ENCODE measurements around the gene TIMP2. TPM values are rescaled to one million over a fixed set of nuclear protein-coding genes. Genes with fewer than 3 reads are reported as not detected.
"Not testable (repeated sequence)": the region's sequence is repeated elsewhere in the genome, so short reads cannot be mapped to it uniquely, and the experiment has no call there.

The TIMP2 gene
- total RNA-seq, 2 experiments from 2014 or later: 6.2 to 7.0 TPM

- Mint-ChIP-seq H3K4me3 (no peak overlapping the region), H3K9me3 (no peaks in the 10 kb centered on the region), H3K27me3 (peaks cover 6% of the 10 kb centered on the region), H3K27ac (no peak overlapping the region), H3K36me3 (ENCODE audit: low read depth) (no peaks in the 10 kb centered on the region), H3K4me1 (ENCODE audit: low read depth) (peaks cover 9% of the 10 kb centered on the region)
- no peaks in the 10 kb centered on the region for H3K27me3 ChIP-seq (ENCODE audit: control insufficient read depth in 1 of 2, insufficient read depth in 2 of 2, low read length in 2 of 2)
- ChIA-PET POLR2A (no interaction called here), CTCF (no interaction called here)
- no peak for TF ChIP-seq CTCF (IDR thresholded peaks at IDR 0.05)
- no peak overlapping the region for H3K4me3 ChIP-seq (ENCODE audit: low read length)
- H3K9me3 ChIP-seq (ENCODE audit: control insufficient read depth in 1 of 2, insufficient read depth in 1 of 2, low read length in 2 of 2): no peaks in the 10 kb centered on the region
- H3K4me1 ChIP-seq (ENCODE audit: insufficient read depth, low read length): no peaks in the 10 kb centered on the region
- ATAC-seq (ENCODE audit: poor library complexity): no peak
- H3K36me3 ChIP-seq (ENCODE audit: insufficient read depth, low read length): no peaks in the 10 kb centered on the region
- no peak overlapping the region for H3K27ac ChIP-seq (ENCODE audit: low read depth in 1 of 2, low read length in 2 of 2)
- no peak for DNase-seq
- intact Hi-C loops (cut with DNase I, micrococcal nuclease): no loop called here
These were observed 52.7 kb downstream of the TIMP2 start for GRCh38 chr17:78872486-78872885.

GRCh38 chr17:78870621-78871020 lies 54.6 kb downstream of the TIMP2 start:
- Histone ChIP-seq H3K9me3 (ENCODE audit: control insufficient read depth in 1 of 2, insufficient read depth in 1 of 2, low read length in 2 of 2) (no peaks in the 10 kb centered on the region), H3K36me3 (ENCODE audit: insufficient read depth, low read length) (no peaks in the 10 kb centered on the region), H3K4me3 (ENCODE audit: low read length) (no peak overlapping the region), H3K4me1 (ENCODE audit: insufficient read depth, low read length) (peaks cover 7% of the 10 kb centered on the region), H3K27ac (ENCODE audit: low read depth in 1 of 2, low read length in 2 of 2) (no peak overlapping the region), H3K27me3 (ENCODE audit: control insufficient read depth in 1 of 2, insufficient read depth in 2 of 2, low read length in 2 of 2) (no peaks in the 10 kb centered on the region)
- Mint-ChIP-seq H3K36me3 (ENCODE audit: low read depth) (no peaks in the 10 kb centered on the region), H3K4me1 (ENCODE audit: low read depth) (no peaks in the 10 kb centered on the region), H3K27ac (no peak overlapping the region), H3K4me3 (no peak overlapping the region), H3K9me3 (no peaks in the 10 kb centered on the region), H3K27me3 (no peaks in the 10 kb centered on the region)
- ChIA-PET POLR2A (no interaction called here), CTCF (no interaction called here)
- intact Hi-C loops (cut with DNase I, micrococcal nuclease): no loop called here
- no peak for TF ChIP-seq CTCF (IDR thresholded peaks at IDR 0.05)
- DNase-seq (no peak), ATAC-seq (ENCODE audit: poor library complexity) (no peak)

GRCh38 chr17:78868391-78868790 lies 56.8 kb downstream of the TIMP2 start:
- ChIA-PET POLR2A (no interaction called here), CTCF (no interaction called here)
- peaks cover 8% of the 10 kb centered on the region for H3K4me1 ChIP-seq (ENCODE audit: insufficient read depth, low read length)
- Mint-ChIP-seq H3K4me1 (ENCODE audit: low read depth) (no peaks in the 10 kb centered on the region), H3K4me3 (no peak overlapping the region), H3K9me3 (no peaks in the 10 kb centered on the region), H3K27ac (no peak overlapping the region), H3K27me3 (no peaks in the 10 kb centered on the region), H3K36me3 (ENCODE audit: low read depth) (no peaks in the 10 kb centered on the region)
- DNase-seq (no peak), ATAC-seq (ENCODE audit: poor library complexity) (no peak)
- no peak for TF ChIP-seq CTCF (IDR thresholded peaks at IDR 0.05)
- no peak overlapping the region for H3K27ac ChIP-seq (ENCODE audit: low read depth in 1 of 2, low read length in 2 of 2)
- no peaks in the 10 kb centered on the region for H3K9me3 ChIP-seq (ENCODE audit: control insufficient read depth in 1 of 2, insufficient read depth in 1 of 2, low read length in 2 of 2)
- H3K4me3 ChIP-seq (ENCODE audit: low read length): no peak overlapping the region
- no peaks in the 10 kb centered on the region for H3K36me3 ChIP-seq (ENCODE audit: insufficient read depth, low read length)
- no peaks in the 10 kb centered on the region for H3K27me3 ChIP-seq (ENCODE audit: control insufficient read depth in 1 of 2, insufficient read depth in 2 of 2, low read length in 2 of 2)
- intact Hi-C loops (cut with DNase I, micrococcal nuclease): loop anchor here in 1 of 2 experiments (5.0 kb wide), 1 partner anchor 54 kb away; no protein-coding TSS in a partner anchor

- intact Hi-C loops (cut with DNase I, micrococcal nuclease): loop anchor here in 1 of 2 experiments (5.0 kb wide), 1 partner anchor 55 kb away; no protein-coding TSS in a partner anchor
- H3K27ac Mint-ChIP-seq; H3K27ac ChIP-seq (ENCODE audit: low read depth in 1 of 2, low read length in 2 of 2); H3K9me3 Mint-ChIP-seq; H3K9me3 ChIP-seq (ENCODE audit: control insufficient read depth in 1 of 2, insufficient read depth in 1 of 2, low read length in 2 of 2); H3K36me3 ChIP-seq (ENCODE audit: insufficient read depth, low read length); H3K4me1 ChIP-seq (ENCODE audit: insufficient read depth, low read length); DNase-seq; H3K27me3 ChIP-seq (ENCODE audit: control insufficient read depth in 1 of 2, insufficient read depth in 2 of 2, low read length in 2 of 2); H3K36me3 Mint-ChIP-seq (ENCODE audit: low read depth); H3K4me3 ChIP-seq (ENCODE audit: low read length); CTCF ChIA-PET; H3K27me3 Mint-ChIP-seq; ATAC-seq (ENCODE audit: poor library complexity); POLR2A ChIA-PET; H3K4me3 Mint-ChIP-seq; H3K4me1 Mint-ChIP-seq (ENCODE audit: low read depth): not testable (repeated sequence)
These were observed 58.1 kb downstream of the TIMP2 start for GRCh38 chr17:78867046-78867445.
